ENCODE data around the gene VAMP2.

- TF ChIP-seq POLR2B (IDR thresholded peaks at IDR 0.05; ENCODE audit: low read depth, partially characterized antibody) = no peak
- no peak for TF ChIP-seq RAD51 (IDR thresholded peaks at IDR 0.05; ENCODE audit: borderline replicate concordance, low read depth)
- no peak for TF ChIP-seq NFYB (IDR thresholded peaks at IDR 0.05; ENCODE audit: extremely low read depth, insufficient read length)
- no peak for TF ChIP-seq CHD2 (IDR thresholded peaks at IDR 0.05; ENCODE audit: low read depth, low read length)
- TF ChIP-seq JUND (IDR thresholded peaks at IDR 0.05; ENCODE audit: borderline replicate concordance, low read depth, low read length) = no peak
- TF ChIP-seq JUND (tag; IDR thresholded peaks at IDR 0.05; ENCODE audit: borderline replicate concordance, low read depth, low read length) = no peak
- TF ChIP-seq MTA2 (IDR thresholded peaks at IDR 0.05; ENCODE audit: low read depth) = no peak
- no peak for TF ChIP-seq CEBPZ (IDR thresholded peaks at IDR 0.05; ENCODE audit: borderline replicate concordance, low read depth, low read length)
- no peak for TF ChIP-seq BHLHE40 (IDR thresholded peaks at IDR 0.05; ENCODE audit: low read length)
- no peak for TF ChIP-seq POLR2AphosphoS5 (IDR thresholded peaks at IDR 0.05; ENCODE audit: control insufficient read depth, insufficient read depth, low read depth, low read length)
- no peak for TF ChIP-seq CHD4 (IDR thresholded peaks at IDR 0.05; ENCODE audit: insufficient read depth, insufficient replicate concordance, low read depth, low read length, poor library complexity, severe bottlenecking)
- no peak for TF ChIP-seq HDAC8 (tag; IDR thresholded peaks at IDR 0.05)
- TF ChIP-seq POLR2AphosphoS2 (IDR thresholded peaks at IDR 0.05; ENCODE audit: low read length) = no peak
- TF ChIP-seq SIN3A (IDR thresholded peaks at IDR 0.05; ENCODE audit: borderline replicate concordance in 2 of 2, control insufficient read depth in 1 of 2, low read depth in 2 of 2, low read length in 2 of 2) = no peak
Measured at GRCh38 chr17:8161289-8162232, 1.2 kb downstream of the VAMP2 start.
